Islet precursor cell (in vitro differentiated cells): Measurements from ENCODE around the gene OR51B2.
"Not testable (repeated sequence)": the region's sequence is repeated elsewhere in the genome, so short reads cannot be mapped to it uniquely, and the experiment has no call there.

Source experiments
- DNase-seq: peaks from one replicate; pipeline ENCODE4 v3.0.0-alpha.2; 2018

The OR51B2 gene

GRCh38 chr11:5324197-5324596 lies at the start of gene OR51B2:
Gene OR51B2, minus strand, starts transcription at chr11:5324297. Its CDS starts 0 bp downstream, at chr11:5324297.
- DNase-seq = no peak

GRCh38 chr11:5369789-5370188 lies 45.7 kb upstream of the OR51B2 start:
- DNase-seq = peak; percentile 62

- no peak for DNase-seq
These were observed 44.5 kb upstream of the OR51B2 start for GRCh38 chr11:5368502-5369043.

GRCh38 chr11:5367448-5368074 lies 43.5 kb upstream of the OR51B2 start:
- DNase-seq = no peak

GRCh38 chr11:5366856-5367255 lies 42.8 kb upstream of the OR51B2 start:
- DNase-seq = no peak

- not testable (repeated sequence) for DNase-seq
These were observed 42.3 kb upstream of the OR51B2 start for GRCh38 chr11:5366365-5366764.

- DNase-seq = no peak
These were observed 40.1 kb upstream of the OR51B2 start for GRCh38 chr11:5364214-5364613.

- DNase-seq = no peak
These were observed 39.6 kb upstream of the OR51B2 start for GRCh38 chr11:5363679-5364078.

- no peak for DNase-seq
These were observed 38.0 kb upstream of the OR51B2 start for GRCh38 chr11:5362017-5362625.

- not testable (repeated sequence) for DNase-seq
These were observed 31.9 kb upstream of the OR51B2 start for GRCh38 chr11:5356031-5356430.

GRCh38 chr11:5351208-5351607 lies 27.1 kb upstream of the OR51B2 start, which contains the start of gene OR51B6:
Gene OR51B6, plus strand, starts transcription at chr11:5351508. Its CDS starts 0 bp downstream, at chr11:5351508.
- no peak for DNase-seq

- no peak for DNase-seq
These were observed 25.5 kb upstream of the OR51B2 start for GRCh38 chr11:5349550-5349949.

- no peak for DNase-seq
These were observed 24.6 kb upstream of the OR51B2 start for GRCh38 chr11:5348551-5349194.

- DNase-seq = no peak
These were observed 21.7 kb upstream of the OR51B2 start for GRCh38 chr11:5345831-5346230.

- DNase-seq = no peak
These were observed 19.6 kb upstream of the OR51B2 start, which contains the start of gene OR51B5 for GRCh38 chr11:5343474-5344335. Gene OR51B5, minus strand, starts transcription at chr11:5343524. Its CDS starts 0 bp downstream, at chr11:5343524.

GRCh38 chr11:5339771-5340322 lies 15.8 kb upstream of the OR51B2 start:
- no peak for DNase-seq

- DNase-seq = not testable (repeated sequence)
These were observed 13.2 kb upstream of the OR51B2 start for GRCh38 chr11:5337253-5337652.

GRCh38 chr11:5336331-5336730 lies 12.2 kb upstream of the OR51B2 start:
- no peak for DNase-seq

GRCh38 chr11:5335170-5335569 lies 11.1 kb upstream of the OR51B2 start:
- DNase-seq = no peak

- no peak for DNase-seq
These were observed 6.8 kb downstream of the OR51B2 start for GRCh38 chr11:5317292-5317691.

- DNase-seq = not testable (repeated sequence)
These were observed 10.6 kb downstream of the OR51B2 start for GRCh38 chr11:5313326-5314023.

GRCh38 chr11:5310423-5310822 lies 13.7 kb downstream of the OR51B2 start:
- DNase-seq = no peak
